ENCODE results near the gene PLCB4.

PLCB4 gene

DNA sequence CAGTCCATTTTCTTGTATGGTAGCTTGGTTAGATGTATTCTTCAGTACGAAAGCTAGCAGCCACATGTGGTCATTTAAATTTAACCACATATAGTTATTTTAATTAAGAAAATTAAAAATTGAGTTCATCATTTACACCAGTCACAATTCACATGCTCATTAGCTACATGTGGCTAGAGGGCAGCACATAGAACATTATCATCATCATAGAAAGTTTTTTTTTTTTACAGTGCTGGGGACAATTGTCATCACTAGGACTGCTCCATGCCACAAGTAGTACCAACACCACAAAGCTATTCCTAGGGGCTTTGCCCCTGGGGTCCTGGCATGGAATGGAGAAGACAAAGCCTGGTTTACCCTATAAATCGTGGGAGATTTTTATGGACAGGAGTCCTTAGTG lies 30.5 kb downstream of the PLCB4 start:
- no peak overlapping the region for H3K4me3 ChIP-seq (replicated peaks; ENCODE audit: low read depth, low read length)
- TF ChIP-seq, protein P1, sequence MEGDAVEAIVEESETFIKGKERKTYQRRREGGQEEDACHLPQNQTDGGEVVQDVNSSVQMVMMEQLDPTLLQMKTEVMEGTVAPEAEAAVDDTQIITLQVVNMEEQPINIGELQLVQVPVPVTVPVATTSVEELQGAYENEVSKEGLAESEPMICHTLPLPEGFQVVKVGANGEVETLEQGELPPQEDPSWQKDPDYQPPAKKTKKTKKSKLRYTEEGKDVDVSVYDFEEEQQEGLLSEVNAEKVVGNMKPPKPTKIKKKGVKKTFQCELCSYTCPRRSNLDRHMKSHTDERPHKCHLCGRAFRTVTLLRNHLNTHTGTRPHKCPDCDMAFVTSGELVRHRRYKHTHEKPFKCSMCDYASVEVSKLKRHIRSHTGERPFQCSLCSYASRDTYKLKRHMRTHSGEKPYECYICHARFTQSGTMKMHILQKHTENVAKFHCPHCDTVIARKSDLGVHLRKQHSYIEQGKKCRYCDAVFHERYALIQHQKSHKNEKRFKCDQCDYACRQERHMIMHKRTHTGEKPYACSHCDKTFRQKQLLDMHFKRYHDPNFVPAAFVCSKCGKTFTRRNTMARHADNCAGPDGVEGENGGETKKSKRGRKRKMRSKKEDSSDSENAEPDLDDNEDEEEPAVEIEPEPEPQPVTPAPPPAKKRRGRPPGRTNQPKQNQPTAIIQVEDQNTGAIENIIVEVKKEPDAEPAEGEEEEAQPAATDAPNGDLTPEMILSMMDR (IDR thresholded peaks at IDR 0.05; ENCODE audit: low read length, missing control alignments), result no peak
- no peak for DNase-seq (ENCODE audit: low read depth)

DNA sequence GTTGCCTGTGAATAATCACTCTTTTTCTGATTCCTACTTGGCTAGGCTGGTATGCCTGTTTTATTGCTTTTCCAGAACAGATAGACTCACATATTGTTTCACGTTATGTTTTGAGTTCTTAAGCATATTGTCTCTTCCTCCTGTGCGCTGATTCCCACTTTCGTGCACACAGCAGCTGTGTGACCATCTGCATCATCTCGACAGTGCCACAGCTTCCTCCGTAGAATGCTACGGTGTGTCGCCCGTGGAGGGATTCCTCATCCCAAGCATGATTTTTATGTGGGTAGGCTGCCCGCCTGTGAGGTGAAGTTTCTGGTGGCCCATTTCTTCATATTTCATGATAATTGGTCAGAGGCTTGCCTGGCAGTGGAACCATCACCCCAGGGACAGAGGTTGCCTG lies 31.8 kb downstream of the PLCB4 start:
- TF ChIP-seq, protein P1 (IDR thresholded peaks at IDR 0.05; ENCODE audit: low read length, missing control alignments), result no peak
- no peak overlapping the region for H3K4me3 ChIP-seq (replicated peaks; ENCODE audit: low read depth, low read length)
- DNase-seq (ENCODE audit: low read depth), result no peak

GRCh38 chr20:9102456-9102855 lies 33.6 kb downstream of the PLCB4 start:
- no peak for DNase-seq (ENCODE audit: low read depth)
- TF ChIP-seq, protein P1 (IDR thresholded peaks at IDR 0.05; ENCODE audit: low read length, missing control alignments), result no peak
- H3K4me3 ChIP-seq (replicated peaks; ENCODE audit: low read depth, low read length), result no peak overlapping the region

DNA sequence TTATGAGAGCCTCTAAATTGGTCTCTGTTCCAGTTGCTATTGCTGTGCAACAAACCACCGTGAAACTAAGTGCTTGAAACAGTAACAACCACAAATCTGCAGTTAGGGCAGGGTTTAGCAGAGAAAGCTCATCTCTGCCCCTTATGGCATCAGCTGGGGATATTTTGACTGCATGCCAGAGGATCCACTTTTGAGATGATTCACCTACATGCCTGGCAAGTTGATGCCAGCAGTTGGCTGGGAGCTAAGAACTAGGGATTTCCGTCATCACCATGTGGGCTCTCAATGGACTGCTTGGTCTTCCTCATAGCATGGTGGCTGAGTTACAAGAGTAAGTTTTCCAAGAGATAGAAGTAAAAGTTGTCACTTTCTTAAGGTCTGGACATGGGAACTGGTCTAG lies 35.1 kb downstream of the PLCB4 start:
- DNase-seq (ENCODE audit: low read depth), result no peak
- no peak overlapping the region for H3K4me3 ChIP-seq (replicated peaks; ENCODE audit: low read depth, low read length)
- TF ChIP-seq, protein P1 (IDR thresholded peaks at IDR 0.05; ENCODE audit: low read length, missing control alignments), result no peak

- TF ChIP-seq, protein P1 (IDR thresholded peaks at IDR 0.05; ENCODE audit: low read length, missing control alignments), result no peak
- no peak for DNase-seq (ENCODE audit: low read depth)
Observed at GRCh38 chr20:9108260-9108659, 39.4 kb downstream of the PLCB4 start.

GRCh38 chr20:9109566-9109965 lies 40.7 kb downstream of the PLCB4 start:
- no peak for DNase-seq (ENCODE audit: low read depth)
- TF ChIP-seq, protein P1 (IDR thresholded peaks at IDR 0.05; ENCODE audit: low read length, missing control alignments), result no peak

More at GRCh38 chr20:9108260-9108659, 39.4 kb downstream of the PLCB4 start:
- no peak overlapping the region for H3K4me3 ChIP-seq (replicated peaks; ENCODE audit: low read depth, low read length)

GRCh38 chr20:9110365-9110764 lies 41.5 kb downstream of the PLCB4 start:
- DNase-seq (ENCODE audit: low read depth), result no peak
- TF ChIP-seq, protein P1 (IDR thresholded peaks at IDR 0.05; ENCODE audit: low read length, missing control alignments), result no peak
- no peak overlapping the region for H3K4me3 ChIP-seq (replicated peaks; ENCODE audit: low read depth, low read length)

More at GRCh38 chr20:9109566-9109965, 40.7 kb downstream of the PLCB4 start:
- no peak overlapping the region for H3K4me3 ChIP-seq (replicated peaks; ENCODE audit: low read depth, low read length)

Measured in fibroblast of pulmonary artery (primary cell).